HUES48 (cell line): ENCODE measurements around the gene RELT.

Experiments
- H3K27ac ChIP-seq: one replicate; pipeline ENCODE4 v1.7.0; 2013; ENCODE audit warnings: low read depth, low read length, inconsistent platforms
- H3K27me3 ChIP-seq: 2 replicates; pipeline ENCODE4 v1.6.1; 2013; ENCODE audit warnings: mild to moderate bottlenecking, low read length; ENCODE audit not compliant: control insufficient read depth, insufficient read depth
- H3K36me3 ChIP-seq: 2 replicates; pipeline ENCODE4 v1.6.1; 2013; ENCODE audit warnings: low read length; ENCODE audit not compliant: control insufficient read depth, insufficient read depth
- H3K4me1 ChIP-seq: 2 replicates; pipeline ENCODE4 v1.6.1; 2013; ENCODE audit warnings: mild to moderate bottlenecking, low read length; ENCODE audit not compliant: control insufficient read depth, insufficient read depth
- H3K4me3 ChIP-seq: 2 replicates; pipeline ENCODE4 v1.5.1; 2013; ENCODE audit warnings: mild to moderate bottlenecking, low read depth, low read length
- H3K9ac ChIP-seq: 2 replicates; pipeline ENCODE4 v1.6.1; 2013; ENCODE audit warnings: mild to moderate bottlenecking, low read depth, low read length, moderate library complexity
- H3K9me3 ChIP-seq: 2 replicates; pipeline ENCODE4 v1.6.1; 2013; ENCODE audit warnings: low read length; ENCODE audit not compliant: control insufficient read depth, insufficient read depth

RELT gene

DNA sequence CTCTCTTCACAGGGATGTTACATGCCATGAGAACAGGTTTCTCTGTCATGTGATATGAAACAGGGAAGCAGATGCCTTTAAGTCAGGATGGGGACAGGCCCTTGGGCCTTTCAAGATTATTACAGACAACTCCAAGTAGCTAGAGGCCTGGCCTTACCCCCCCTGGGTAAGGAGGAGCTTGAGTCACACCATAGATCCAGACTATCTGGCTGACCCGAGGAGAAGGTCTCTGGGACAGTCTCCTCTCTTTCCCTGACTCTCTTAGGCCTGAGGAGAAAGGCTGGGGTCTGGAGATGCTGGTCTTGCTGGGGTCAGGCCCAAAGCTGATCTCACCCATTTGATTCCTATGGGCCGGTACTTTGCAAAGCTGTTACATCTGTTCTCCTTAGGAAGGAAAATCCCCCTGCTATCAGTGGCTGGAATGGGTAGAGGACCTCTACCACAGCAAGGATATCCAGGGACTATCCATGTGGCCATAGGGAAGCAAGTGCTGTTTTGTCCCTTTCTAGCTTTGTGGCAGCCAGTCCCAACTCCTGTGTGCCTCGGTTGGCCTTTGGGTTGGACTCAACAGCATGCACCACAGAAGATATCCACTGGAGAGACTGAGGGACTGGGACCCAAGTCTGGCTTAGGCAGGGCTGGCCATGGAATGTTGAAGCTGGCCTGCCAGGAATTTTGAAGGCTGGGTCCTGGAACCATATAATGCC is 25.2 kb downstream of the RELT start:
- Histone ChIP-seq H3K4me1 (0 out of 2 replicates have a peak, but pooled peaks cover 9% of the 10 kb centered on the region), H3K27ac (no peak overlapping the region), H3K9ac (no peak overlapping the region), H3K9me3 (no peaks in the 10 kb centered on the region), H3K27me3 (no peaks in the 10 kb centered on the region), H3K36me3 (peaks cover 3% of the 10 kb centered on the region; the same call in 1 of the 2 replicates), H3K4me3 (no peak overlapping the region)

DNA sequence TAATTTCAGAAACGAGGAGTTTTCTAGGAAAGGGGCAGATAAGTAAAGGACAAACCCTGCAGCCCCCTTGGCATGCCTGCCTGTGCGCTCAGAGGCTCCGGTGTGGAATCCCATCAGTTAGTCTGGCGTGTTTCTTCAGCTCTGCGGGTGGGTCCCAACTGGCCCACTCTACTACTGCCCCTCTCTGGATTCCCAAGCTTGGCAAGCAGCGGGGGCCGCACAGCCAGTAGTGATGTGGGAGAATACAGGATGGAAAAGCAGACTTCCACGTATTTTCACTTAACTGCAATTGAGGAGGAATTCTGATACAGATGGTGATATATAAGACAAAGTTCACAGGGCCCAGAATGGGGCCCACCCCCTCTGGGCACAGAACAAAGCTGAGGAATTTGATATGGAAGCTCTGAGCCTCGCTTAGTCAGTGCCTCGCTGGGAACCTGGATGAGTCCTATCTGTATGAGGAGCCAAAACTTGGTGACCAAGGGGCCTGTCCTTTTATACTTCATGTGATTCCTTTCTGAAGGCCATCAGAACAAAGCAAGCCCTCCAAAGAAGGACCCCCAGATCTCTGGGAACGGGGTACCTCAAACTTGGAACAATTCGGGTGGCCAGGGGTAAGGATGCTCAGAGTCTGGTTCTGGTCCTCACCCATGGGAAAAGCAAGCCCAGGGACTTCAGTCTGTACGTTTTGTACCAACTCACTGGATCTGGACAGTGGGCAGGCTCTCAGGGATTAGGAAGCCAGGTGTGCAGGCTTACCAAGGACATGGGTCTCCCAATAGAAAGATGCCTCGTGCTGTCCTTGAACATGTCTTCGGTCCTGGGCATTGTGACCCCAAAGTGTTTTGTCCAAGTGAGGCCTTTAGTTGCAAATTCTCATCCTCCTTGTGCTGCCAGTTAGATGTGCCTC is 26.0 kb downstream of the RELT start:
- H3K9me3 ChIP-seq: no peaks in the 10 kb centered on the region
- H3K27me3 ChIP-seq: no peaks in the 10 kb centered on the region
- H3K4me3 ChIP-seq: no peak overlapping the region
- H3K36me3 ChIP-seq: peaks cover 5% of the 10 kb centered on the region; the same call in 1 of the 2 replicates
- H3K9ac ChIP-seq: no peak overlapping the region
- H3K4me1 ChIP-seq: 0 out of 2 replicates have a peak, but pooled peaks cover 9% of the 10 kb centered on the region
- H3K27ac ChIP-seq: no peak overlapping the region

DNA sequence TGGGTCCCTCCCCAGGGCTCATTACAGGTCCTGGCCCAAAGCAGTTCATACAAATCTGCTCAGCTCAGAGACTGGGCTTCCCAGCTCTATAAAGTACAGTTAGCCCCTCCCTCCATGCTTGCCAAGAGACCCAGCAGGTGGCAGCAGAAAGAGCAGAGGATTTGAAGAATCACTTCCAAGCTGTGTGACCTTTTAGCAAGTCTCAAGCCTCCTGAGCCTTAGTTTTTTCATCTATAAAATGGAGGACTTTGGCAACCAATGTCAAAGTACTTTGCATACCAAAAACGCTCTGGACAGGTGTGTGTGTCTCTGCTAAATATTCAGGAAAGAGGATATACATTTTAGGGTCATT is 26.6 kb downstream of the RELT start:
- Histone ChIP-seq H3K4me1 (0 out of 2 replicates have a peak, but pooled peaks cover 9% of the 10 kb centered on the region), H3K9me3 (no peaks in the 10 kb centered on the region), H3K4me3 (no peak overlapping the region), H3K27ac (no peak overlapping the region), H3K9ac (no peak overlapping the region), H3K27me3 (no peaks in the 10 kb centered on the region), H3K36me3 (peaks cover 10% of the 10 kb centered on the region; the same call in 1 of the 2 replicates)

DNA sequence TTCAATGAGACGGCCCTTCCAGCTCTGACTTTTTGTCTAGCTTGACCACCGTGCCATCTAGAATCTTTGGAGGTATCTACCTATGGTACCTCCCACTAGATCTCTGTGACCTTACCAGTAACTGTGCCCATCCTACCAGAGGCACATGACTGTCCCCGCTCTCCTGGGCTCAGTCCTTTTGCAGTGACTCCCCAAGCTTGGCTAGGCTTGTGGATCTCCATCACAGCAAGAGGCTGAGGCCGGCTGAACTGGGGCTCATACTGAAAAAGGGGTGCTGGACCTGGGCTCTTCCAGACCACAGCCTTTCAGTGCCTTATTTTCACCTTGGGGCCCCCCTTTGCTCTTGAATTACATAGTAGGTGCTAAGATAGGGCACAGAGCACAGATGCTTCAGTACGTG is 27.3 kb downstream of the RELT start:
- no peak overlapping the region for H3K9ac ChIP-seq
- H3K27ac ChIP-seq: no peak overlapping the region
- peaks cover 10% of the 10 kb centered on the region; the same call in 1 of the 2 replicates for H3K36me3 ChIP-seq
- 0 out of 2 replicates have a peak, but pooled peaks cover 9% of the 10 kb centered on the region for H3K4me1 ChIP-seq
- H3K27me3 ChIP-seq: no peaks in the 10 kb centered on the region
- no peak overlapping the region for H3K4me3 ChIP-seq
- H3K9me3 ChIP-seq: no peaks in the 10 kb centered on the region

DNA sequence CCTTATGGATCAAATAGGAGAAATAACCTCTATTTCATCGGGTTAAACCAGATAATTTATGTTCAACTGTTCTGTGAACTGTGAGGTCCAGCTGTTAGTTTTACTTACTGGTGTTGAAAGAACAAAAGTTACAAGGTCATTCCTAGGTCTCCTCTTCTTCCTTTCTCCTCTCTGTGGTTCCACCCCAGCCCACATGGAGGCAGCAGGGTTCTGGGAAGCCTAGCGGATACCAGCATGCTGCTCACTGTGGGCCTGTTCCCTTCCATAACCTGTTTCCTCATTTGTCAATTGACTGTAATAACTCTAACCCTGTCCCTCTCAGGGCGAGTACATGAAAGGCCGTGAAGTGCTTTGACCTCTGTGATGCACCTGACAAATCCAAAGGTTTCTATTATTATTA is 27.8 kb downstream of the RELT start:
- Histone ChIP-seq H3K4me3 (no peak overlapping the region), H3K9ac (no peak overlapping the region), H3K27me3 (no peaks in the 10 kb centered on the region), H3K27ac (no peak overlapping the region), H3K36me3 (peaks cover 14% of the 10 kb centered on the region), H3K4me1 (0 out of 2 replicates have a peak, but pooled peaks cover 9% of the 10 kb centered on the region), H3K9me3 (no peaks in the 10 kb centered on the region)

DNA sequence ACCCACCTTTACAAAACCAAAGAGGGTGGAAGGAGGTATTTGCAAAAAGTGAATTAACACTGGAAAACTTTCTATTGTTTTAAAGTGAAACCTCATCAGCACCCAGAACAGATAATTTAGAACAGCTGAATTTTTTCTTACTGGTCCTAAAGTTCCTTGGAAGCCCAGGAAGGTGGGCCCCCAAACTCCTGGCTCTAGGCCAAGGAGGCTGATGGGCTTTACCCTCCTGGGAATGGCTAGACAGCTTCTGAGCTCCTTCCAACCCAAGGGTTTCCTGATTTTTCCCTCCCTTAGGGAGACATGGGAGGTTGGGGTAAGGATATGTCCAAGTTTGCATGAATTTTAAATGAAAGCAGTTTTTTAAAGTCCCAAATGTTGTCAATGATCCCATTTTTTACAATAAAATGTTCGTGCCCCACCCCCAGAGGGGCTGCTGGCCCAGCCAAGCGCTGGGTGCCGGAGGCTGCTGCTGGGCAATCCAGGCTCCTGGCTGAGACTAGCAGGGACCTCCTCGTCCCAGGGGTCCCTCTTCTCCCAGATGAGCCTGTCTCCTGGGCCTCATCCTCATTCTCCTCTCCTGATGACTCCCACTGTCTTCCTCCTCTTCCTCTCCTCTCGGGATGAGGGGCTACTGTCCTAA is 28.4 kb downstream of the RELT start:
- H3K27ac ChIP-seq: no peak overlapping the region
- 0 out of 2 replicates have a peak, but pooled peaks cover 9% of the 10 kb centered on the region for H3K4me1 ChIP-seq

DNA sequence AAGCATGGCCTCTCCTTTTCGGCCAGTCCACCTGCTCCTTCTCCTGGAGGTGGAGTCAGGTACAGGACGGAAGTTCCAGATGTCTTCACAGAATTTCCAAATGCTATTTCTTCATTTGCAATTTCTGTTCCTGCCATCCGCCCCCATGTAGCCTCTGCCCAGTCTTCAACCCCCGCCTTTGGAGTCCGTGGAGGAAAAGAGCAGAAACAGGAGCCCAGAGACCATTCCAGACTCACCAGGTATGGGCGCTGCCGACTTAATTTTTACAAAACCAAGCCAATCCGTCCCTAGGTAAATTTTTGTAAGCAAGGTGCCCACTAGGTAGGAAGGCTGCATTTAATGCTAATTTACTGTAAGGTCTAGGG is 28.9 kb downstream of the RELT start:
- Histone ChIP-seq H3K9me3 (no peaks in the 10 kb centered on the region), H3K4me1 (0 out of 2 replicates have a peak, but pooled peaks cover 9% of the 10 kb centered on the region), H3K27ac (no peak overlapping the region), H3K9ac (no peak overlapping the region), H3K27me3 (no peaks in the 10 kb centered on the region), H3K36me3 (peaks cover 23% of the 10 kb centered on the region), H3K4me3 (no peak overlapping the region)

More for the DNA sequence above, 28.4 kb downstream of the RELT start:
- no peaks in the 10 kb centered on the region for H3K9me3 ChIP-seq
- no peak overlapping the region for H3K9ac ChIP-seq
- H3K4me3 ChIP-seq: no peak overlapping the region
- peaks cover 20% of the 10 kb centered on the region for H3K36me3 ChIP-seq
- H3K27me3 ChIP-seq: no peaks in the 10 kb centered on the region

DNA sequence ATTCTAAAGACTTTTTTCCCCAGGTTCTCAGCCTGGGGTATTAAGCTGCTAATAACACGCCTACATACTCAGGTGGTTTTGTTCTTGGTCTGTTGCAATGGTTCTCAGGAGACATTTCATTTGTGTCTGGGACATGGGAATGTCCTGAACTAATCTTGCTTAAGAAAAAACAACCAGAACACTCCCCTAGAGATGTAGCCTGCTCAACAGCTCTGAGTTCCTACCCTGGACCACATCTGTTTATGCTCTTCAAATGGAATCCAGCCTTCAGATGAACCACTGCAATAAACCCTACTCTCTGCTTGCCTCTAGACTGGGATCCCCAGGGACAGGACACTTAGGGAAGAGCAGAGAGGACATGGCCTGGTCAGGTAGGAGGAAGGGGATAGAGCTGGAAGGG is 29.9 kb downstream of the RELT start:
- H3K9ac ChIP-seq: no peak overlapping the region
- no peaks in the 10 kb centered on the region for H3K27me3 ChIP-seq
- H3K36me3 ChIP-seq: peaks cover 32% of the 10 kb centered on the region
- H3K27ac ChIP-seq: no peak overlapping the region
- H3K4me1 ChIP-seq: 0 out of 2 replicates have a peak, but pooled peaks cover 9% of the 10 kb centered on the region
- H3K4me3 ChIP-seq: no peak overlapping the region
- H3K9me3 ChIP-seq: no peaks in the 10 kb centered on the region

DNA sequence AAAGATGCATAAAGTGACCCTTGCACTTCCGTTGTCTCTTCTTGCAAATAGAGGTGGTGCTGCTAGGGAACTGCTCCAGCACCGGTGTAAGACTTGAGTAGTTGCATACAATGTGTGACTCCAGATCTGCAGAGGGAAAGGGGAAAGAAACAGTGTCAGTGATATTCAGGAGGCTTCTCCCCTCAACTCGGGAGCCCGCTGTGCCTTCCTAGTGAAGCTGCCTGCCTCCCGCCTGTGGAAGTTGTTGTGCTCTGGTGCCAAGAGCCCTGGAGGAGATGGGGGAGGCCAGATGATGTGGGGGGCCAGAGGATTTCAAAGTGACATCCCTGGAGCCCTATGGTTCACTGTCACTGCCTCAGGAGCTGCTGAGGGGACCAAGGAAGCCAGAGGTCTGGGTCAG is 30.4 kb downstream of the RELT start:
- Histone ChIP-seq H3K27ac (no peak overlapping the region), H3K9ac (no peak overlapping the region), H3K4me1 (0 out of 2 replicates have a peak, but pooled peaks cover 9% of the 10 kb centered on the region), H3K27me3 (no peaks in the 10 kb centered on the region), H3K36me3 (peaks cover 32% of the 10 kb centered on the region), H3K9me3 (no peaks in the 10 kb centered on the region), H3K4me3 (no peak overlapping the region)

DNA sequence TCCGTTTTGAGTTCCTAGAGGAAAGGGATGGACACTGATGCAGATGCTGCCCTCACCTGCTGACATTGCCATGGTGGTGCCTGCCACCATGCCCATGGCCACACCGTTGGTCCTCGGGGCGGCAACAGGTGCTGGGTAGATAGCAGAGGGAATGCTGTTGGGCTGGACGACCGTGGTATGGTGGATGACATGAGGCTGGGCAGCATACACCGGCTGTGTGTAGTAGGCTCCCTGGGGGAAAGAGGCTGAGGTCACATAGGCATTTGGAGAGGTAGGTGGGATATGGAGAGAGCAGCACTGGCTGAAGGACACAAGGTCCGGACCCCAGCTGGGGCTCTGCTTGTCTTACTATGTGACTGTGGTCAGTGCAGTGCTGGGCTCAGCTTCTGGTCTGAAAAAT is 33.2 kb downstream of the RELT start:
- Histone ChIP-seq H3K9ac (no peak overlapping the region), H3K27ac (no peak overlapping the region), H3K4me3 (no peak overlapping the region), H3K9me3 (no peaks in the 10 kb centered on the region), H3K4me1 (no peaks in the 10 kb centered on the region), H3K36me3 (peaks cover 32% of the 10 kb centered on the region), H3K27me3 (no peaks in the 10 kb centered on the region)
